ENCODE data around the gene DHX8. TPM values are rescaled to one million over a fixed set of nuclear protein-coding genes. Genes with fewer than 3 reads are reported as not detected.

The DHX8 gene
- total and polyA plus RNA-seq, 2 of the 8 experiments (the other 6 are each of a cell fraction or from before 2014, with no cell fraction given) = 30.5 to 59.4 TPM

DNA sequence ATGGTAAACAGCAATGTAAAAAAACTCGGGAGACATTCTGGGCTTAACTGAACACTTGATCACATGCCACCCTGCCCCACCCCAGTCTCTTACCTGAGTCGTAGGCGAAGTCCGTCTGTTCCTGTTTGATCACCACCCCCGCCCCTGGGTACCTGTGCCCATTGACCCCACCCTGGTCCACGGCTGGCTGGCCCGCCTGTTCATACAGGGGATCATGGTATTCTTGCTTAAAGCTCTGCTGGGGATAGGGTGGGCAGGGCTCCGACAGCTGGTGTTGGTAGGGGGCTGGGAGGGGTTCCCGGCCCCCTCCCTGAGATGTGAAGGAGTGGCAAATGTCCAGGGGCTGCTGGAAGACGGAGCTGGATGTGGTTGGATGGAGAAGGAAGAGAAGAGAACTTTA lies 48.8 kb downstream of the DHX8 start:
- H4K5ac ChIP-seq (ENCODE audit: insufficient read length, low read depth, low read length) = no peak overlapping the region
- no peak overlapping the region for H3K4ac ChIP-seq (replicated peaks; ENCODE audit: insufficient read length, low read depth, low read length)
- H3K79me1 ChIP-seq (ENCODE audit: low read depth, low read length) = no peaks in the 10 kb centered on the region
- DNase-seq (ENCODE audit: low read depth in 1 of 2, low spot score in 2 of 2) (no peak), FAIRE-seq (no peak)
- H2BK12ac ChIP-seq (ENCODE audit: low read depth, low read length) = no peak overlapping the region
- H2AFZ ChIP-seq (ENCODE audit: low read length) = no peak overlapping the region
- 93% methylated on average over 10 of the region's 10 CpGs; no CpG with 5 or more reads in 1 of the 2 experiments for WGBS, 2 experiments (ENCODE audit: extremely low coverage in 1 of 2, insufficient coverage in 1 of 2, insufficient read length in 1 of 2, insufficient replicate concordance in 2 of 2, low coverage in 1 of 2, low lambda C conversion rate in 2 of 2, missing lambda C conversion rate in 1 of 2)
- H2AK5ac ChIP-seq (ENCODE audit: low read depth, low read length) = no peak overlapping the region
- CTCF ChIA-PET (ENCODE audit: partially characterized antibody) = interaction anchor here (0.6 to 3.2 kb wide), 6 partner anchors 11 to 44 kb away, joined by 3 to 14 read pairs (median 6); partner anchors contain the start of gene ETV4
- H3K23ac ChIP-seq (ENCODE audit: insufficient read length) = no peak overlapping the region
- H3K56ac ChIP-seq (replicated peaks; ENCODE audit: insufficient read length, low read depth, low read length) = no peak overlapping the region
- H3K4me2 ChIP-seq (ENCODE audit: insufficient read depth in 1 of 2, low read depth in 2 of 2, low read length in 2 of 2) = no peak overlapping the region
- H3K4me3 ChIP-seq (ENCODE audit: extremely low read depth in 1 of 4, insufficient read depth in 2 of 4, low read depth in 3 of 4, low read length in 4 of 4) = no peak overlapping the region
- no peak overlapping the region for H2BK120ac ChIP-seq (replicated peaks; ENCODE audit: low read depth, low read length)
- no peaks in the 10 kb centered on the region for H3K27me3 ChIP-seq (replicated peaks in 1 of 4; ENCODE audit: control insufficient read depth in 3 of 4, extremely low read depth in 1 of 4, insufficient read depth in 3 of 4, low read length in 3 of 4)
- no peaks in the 10 kb centered on the region for H4K20me1 ChIP-seq (replicated peaks in 1 of 2; ENCODE audit: control insufficient read depth in 1 of 2, insufficient read depth in 2 of 2, low read length in 2 of 2)
- no peak overlapping the region for H2BK20ac ChIP-seq (ENCODE audit: low read length)
- peaks cover 0 to 11% (median 10%) of the 10 kb centered on the region in 4 experiments; a peak in 4 of 8 replicates for H3K36me3 ChIP-seq (ENCODE audit: control insufficient read depth in 2 of 4, insufficient read depth in 4 of 4, low read length in 3 of 4)
- H3K14ac ChIP-seq (ENCODE audit: insufficient read length) = no peak overlapping the region
- POLR2A ChIA-PET (ENCODE audit: partially characterized antibody) = interaction anchor here (0.6 to 12.6 kb wide), 3 partner anchors 9 to 30 kb away, joined by 3 to 345 read pairs (median 3); partner anchors contain the start of gene ETV4
- no peak overlapping the region for H4K8ac ChIP-seq (ENCODE audit: extremely low read depth, insufficient read depth, low read length)
- no peak for TF ChIP-seq RNF2 (IDR thresholded peaks at IDR 0.05; ENCODE audit: borderline replicate concordance, low read depth, low read length, missing control alignments, poor library complexity, severe bottlenecking)
- TF ChIP-seq RBBP5 (IDR thresholded peaks at IDR 0.05; ENCODE audit: borderline replicate concordance, low read depth, low read length) = no peak
- TF ChIP-seq FOSL1 (IDR thresholded peaks at IDR 0.05; ENCODE audit: insufficient read depth, low read depth, low read length) = no peak
- no peak for TF ChIP-seq KDM4A (IDR thresholded peaks at IDR 0.05; ENCODE audit: low read depth, low read length, severe bottlenecking)
- TF ChIP-seq ASH2L (IDR thresholded peaks at IDR 0.05; ENCODE audit: low read length) = no peak
- no peak for TF ChIP-seq SRF (IDR thresholded peaks at IDR 0.05; ENCODE audit: low read depth, low read length)
- H2BK15ac ChIP-seq (ENCODE audit: low read length) = no peak overlapping the region
- no peak overlapping the region for H3K9ac ChIP-seq (replicated peaks in 1 of 4; ENCODE audit: extremely low read depth in 1 of 4, low read depth in 3 of 4, low read length in 3 of 4)
- H3K23me2 ChIP-seq (ENCODE audit: low read depth, low read length) = peaks cover 4% of the 10 kb centered on the region; the same call in 1 of the 2 replicates
- no peak overlapping the region for H3K18ac ChIP-seq (ENCODE audit: extremely low read depth, low read length)
- H3K4me1 ChIP-seq (replicated peaks in 1 of 4; ENCODE audit: control insufficient read depth in 3 of 4, insufficient read depth in 4 of 4, low read length in 3 of 4) = peaks cover 12 to 34% (median 18%) of the 10 kb centered on the region in 4 experiments
- H3K27ac ChIP-seq (ENCODE audit: low read depth, low read length) = no peak overlapping the region
- H4K91ac ChIP-seq (replicated peaks; ENCODE audit: insufficient read length, low read length) = no peak overlapping the region
- H2BK5ac ChIP-seq (ENCODE audit: low read depth, low read length) = no peak overlapping the region
- H3K9me3 ChIP-seq (ENCODE audit: insufficient read depth in 2 of 2, low read depth in 1 of 2, low read length in 1 of 2) = no peaks in the 10 kb centered on the region
- H3K79me2 ChIP-seq (ENCODE audit: control insufficient read depth in 1 of 2, insufficient read depth in 2 of 2, low read length in 2 of 2) = no peaks in the 10 kb centered on the region; a peak in 1 of 4 replicates

Measured in H1 (cell line).